ENCODE results near the gene DAP. TPM values are rescaled to one million over a fixed set of nuclear protein-coding genes. Genes with fewer than 3 reads are reported as not detected.
"Not testable (repeated sequence)": the region's sequence is repeated elsewhere in the genome, so short reads cannot be mapped to it uniquely, and the experiment has no call there.

The DAP gene, protein sequence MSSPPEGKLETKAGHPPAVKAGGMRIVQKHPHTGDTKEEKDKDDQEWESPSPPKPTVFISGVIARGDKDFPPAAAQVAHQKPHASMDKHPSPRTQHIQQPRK
- 10.0 and 10.8 TPM in 2 replicates for total RNA-seq (2014; rRNA removed; shearing (Covaris generic))

- no peaks in the 10 kb centered on the region for H3K27me3 ChIP-seq
- no peaks in the 10 kb centered on the region for H3K36me3 ChIP-seq
- H3K9me3 ChIP-seq (replicated peaks), result no peaks in the 10 kb centered on the region
- H3K27ac ChIP-seq, result peak within 1 kb of the TSS; percentile 79
- peak; percentile 74 to 77 for DNase-seq
- H3K4me1 ChIP-seq, result no peaks in the 10 kb centered on the region
- H3K4me3 ChIP-seq, result peak within 1 kb of the TSS; percentile 84
Measured at GRCh38 chr5:10761185-10761932, at the start of gene DAP. Gene DAP (minus strand): TSS chr5:10761234. CDS start chr5:10761068, 166 bp downstream.

GRCh38 chr5:10808347-10809226 is 47.6 kb upstream of the DAP start:
- H3K9me3 ChIP-seq (replicated peaks), result no peaks in the 10 kb centered on the region
- H3K27ac ChIP-seq, result no peak overlapping the region
- no peaks in the 10 kb centered on the region for H3K36me3 ChIP-seq
- DNase-seq, result no peak
- H3K27me3 ChIP-seq, result no peaks in the 10 kb centered on the region
- H3K4me3 ChIP-seq, result no peak overlapping the region
- no peaks in the 10 kb centered on the region for H3K4me1 ChIP-seq

DNA sequence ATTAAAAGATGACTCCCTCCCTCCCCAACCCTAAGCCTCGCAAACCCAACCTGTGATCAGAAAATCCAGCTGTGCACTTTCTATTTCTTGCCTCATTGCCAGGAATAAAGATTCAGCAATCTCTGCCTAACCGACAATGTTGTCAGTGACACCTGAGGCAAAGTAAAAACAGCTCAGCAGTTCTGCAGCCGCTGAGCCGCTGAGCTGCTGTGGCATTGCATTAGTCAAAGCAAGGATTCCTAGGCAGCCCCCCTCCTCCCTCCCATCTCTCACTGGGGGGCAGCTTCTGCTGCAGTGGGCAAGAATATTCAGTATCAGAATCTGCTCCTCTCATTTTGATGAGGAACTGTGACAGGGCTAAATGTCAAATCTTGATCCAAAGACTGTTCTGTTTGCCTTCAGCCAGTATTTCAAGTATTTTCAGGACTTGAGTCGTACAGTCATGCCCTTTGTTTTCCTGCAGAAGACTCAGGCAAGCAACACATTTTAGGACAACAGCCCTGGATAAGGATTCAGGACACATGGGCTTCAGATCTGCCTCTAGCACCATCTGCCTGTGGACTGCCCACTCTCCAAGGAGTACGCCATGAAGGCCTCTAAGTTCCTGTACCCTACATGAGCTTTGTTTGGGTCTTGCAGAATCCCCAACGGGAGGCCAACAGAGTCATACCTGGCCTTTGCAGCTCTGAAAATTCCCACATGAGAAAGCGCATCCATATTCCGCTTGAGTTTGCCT is 41.1 kb upstream of the DAP start:
- Histone ChIP-seq H3K9me3 (replicated peaks) (no peaks in the 10 kb centered on the region), H3K27ac (no peak overlapping the region), H3K4me3 (no peak overlapping the region), H3K4me1 (no peaks in the 10 kb centered on the region), H3K36me3 (no peaks in the 10 kb centered on the region), H3K27me3 (no peaks in the 10 kb centered on the region)
- no peak for DNase-seq

DNA sequence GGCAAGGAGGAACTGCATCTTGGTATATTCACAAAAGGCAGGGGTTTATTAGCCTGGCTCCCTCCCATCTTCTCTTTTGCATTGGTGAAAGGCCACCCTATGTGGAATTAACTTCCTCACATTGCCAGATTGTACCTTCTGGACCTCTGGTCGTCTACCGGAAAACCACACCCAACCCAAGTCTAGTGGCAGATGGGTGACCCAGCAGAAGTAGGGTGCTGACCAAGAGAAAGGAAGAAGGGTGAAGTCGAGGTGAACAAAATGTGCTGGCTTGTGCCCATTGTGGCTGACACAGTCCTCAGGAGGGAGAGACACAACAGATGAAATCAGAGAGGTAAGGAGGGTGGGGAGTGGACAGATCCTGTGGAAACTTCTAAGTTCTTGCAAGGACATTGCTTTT is 39.8 kb upstream of the DAP start:
- no peaks in the 10 kb centered on the region for H3K27me3 ChIP-seq

DNA sequence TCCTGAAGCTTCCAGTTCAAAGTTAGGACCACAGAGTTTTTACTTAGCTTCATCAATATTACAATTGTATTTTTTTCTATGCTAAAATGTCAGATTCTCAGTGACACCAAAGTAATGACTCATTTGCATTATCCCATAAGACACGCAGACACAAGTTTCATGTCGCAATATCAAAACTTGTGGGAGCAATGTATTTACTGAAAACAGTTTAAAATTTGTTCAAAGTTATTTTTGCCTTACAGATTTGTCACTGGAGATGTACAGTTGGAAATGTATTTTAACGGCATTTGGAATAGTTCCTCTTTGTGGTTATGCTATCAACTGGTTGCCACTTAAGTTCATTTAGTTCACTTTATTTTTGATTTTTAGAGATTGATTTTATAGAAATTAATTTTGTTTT is 36.2 kb upstream of the DAP start:
- Histone ChIP-seq H3K27ac (no peak overlapping the region), H3K36me3 (no peaks in the 10 kb centered on the region), H3K27me3 (no peaks in the 10 kb centered on the region), H3K4me1 (no peaks in the 10 kb centered on the region), H3K9me3 (replicated peaks) (no peaks in the 10 kb centered on the region), H3K4me3 (no peak overlapping the region)
- DNase-seq, result no peak

More for the DNA sequence above, 39.8 kb upstream of the DAP start:
- no peaks in the 10 kb centered on the region for H3K36me3 ChIP-seq
- no peak overlapping the region for H3K4me3 ChIP-seq
- DNase-seq, result no peak
- H3K9me3 ChIP-seq (replicated peaks), result no peaks in the 10 kb centered on the region
- no peak overlapping the region for H3K27ac ChIP-seq
- no peaks in the 10 kb centered on the region for H3K4me1 ChIP-seq

DNA sequence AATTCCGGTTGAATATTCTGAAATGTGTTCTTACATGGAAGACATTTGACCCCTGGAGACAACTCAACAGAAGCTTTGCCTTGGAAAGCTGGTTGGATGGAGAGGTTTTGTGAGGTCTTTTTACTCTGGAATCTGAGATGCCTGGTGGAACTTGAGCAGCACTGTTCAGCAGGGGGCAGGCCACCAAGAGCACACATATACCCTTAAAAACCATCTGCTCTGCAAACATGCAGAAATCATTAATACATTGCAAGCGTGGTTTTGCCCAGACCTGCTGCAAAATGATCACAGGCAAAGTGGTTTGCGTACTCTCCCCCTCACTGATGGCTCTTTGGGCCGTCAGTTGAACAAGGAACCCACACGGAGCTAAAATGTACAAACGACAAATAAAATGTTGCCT is 32.8 kb upstream of the DAP start:
- no peak for DNase-seq
- Histone ChIP-seq H3K27me3 (no peaks in the 10 kb centered on the region), H3K4me1 (no peaks in the 10 kb centered on the region)

GRCh38 chr5:10792336-10792735 is 31.3 kb upstream of the DAP start:
- Histone ChIP-seq H3K27me3 (no peaks in the 10 kb centered on the region), H3K9me3 (replicated peaks) (no peaks in the 10 kb centered on the region), H3K36me3 (no peaks in the 10 kb centered on the region), H3K4me3 (no peak overlapping the region), H3K27ac (no peak overlapping the region), H3K4me1 (no peaks in the 10 kb centered on the region)
- no peak for DNase-seq

More for the DNA sequence above, 32.8 kb upstream of the DAP start:
- no peaks in the 10 kb centered on the region for H3K9me3 ChIP-seq (replicated peaks)
- no peak overlapping the region for H3K4me3 ChIP-seq
- H3K27ac ChIP-seq, result no peak overlapping the region
- H3K36me3 ChIP-seq, result no peaks in the 10 kb centered on the region

- H3K27ac ChIP-seq, result no peak overlapping the region
- H3K9me3 ChIP-seq (replicated peaks), result no peaks in the 10 kb centered on the region
- DNase-seq, result no peak
Measured at GRCh38 chr5:10789726-10790125, 28.7 kb upstream of the DAP start.

GRCh38 chr5:10789021-10789420 is 28.0 kb upstream of the DAP start:
- H3K4me3 ChIP-seq, result no peak overlapping the region
- no peaks in the 10 kb centered on the region for H3K4me1 ChIP-seq
- DNase-seq, result no peak
- no peaks in the 10 kb centered on the region for H3K36me3 ChIP-seq
- H3K27ac ChIP-seq, result no peak overlapping the region
- H3K27me3 ChIP-seq, result no peaks in the 10 kb centered on the region
- H3K9me3 ChIP-seq (replicated peaks), result no peaks in the 10 kb centered on the region

More at GRCh38 chr5:10789726-10790125, 28.7 kb upstream of the DAP start:
- no peaks in the 10 kb centered on the region for H3K27me3 ChIP-seq
- H3K4me3 ChIP-seq, result no peak overlapping the region
- no peaks in the 10 kb centered on the region for H3K4me1 ChIP-seq
- no peaks in the 10 kb centered on the region for H3K36me3 ChIP-seq

DNA sequence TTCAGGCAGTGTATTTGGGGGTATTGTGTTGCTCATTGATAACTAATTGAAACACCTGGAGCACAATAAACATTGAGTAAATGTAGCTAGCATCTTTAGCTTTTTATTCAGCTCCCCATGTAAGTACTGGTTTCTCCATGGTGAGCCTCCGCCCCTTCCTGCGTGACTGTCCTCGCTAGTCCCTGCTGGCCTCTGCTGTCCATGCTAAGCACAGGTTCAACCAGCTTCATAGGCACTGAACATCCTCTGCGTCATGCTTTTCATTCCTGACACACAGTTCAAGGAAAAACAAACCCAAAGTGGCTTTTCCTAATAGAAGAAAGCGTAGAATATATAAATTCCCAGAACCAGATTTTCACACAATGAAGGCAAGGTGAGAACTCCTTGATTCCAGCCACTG is 27.3 kb upstream of the DAP start:
- Histone ChIP-seq H3K4me1 (no peaks in the 10 kb centered on the region), H3K9me3 (replicated peaks) (no peaks in the 10 kb centered on the region), H3K36me3 (no peaks in the 10 kb centered on the region), H3K4me3 (no peak overlapping the region), H3K27me3 (no peaks in the 10 kb centered on the region), H3K27ac (no peak overlapping the region)
- no peak for DNase-seq

DNA sequence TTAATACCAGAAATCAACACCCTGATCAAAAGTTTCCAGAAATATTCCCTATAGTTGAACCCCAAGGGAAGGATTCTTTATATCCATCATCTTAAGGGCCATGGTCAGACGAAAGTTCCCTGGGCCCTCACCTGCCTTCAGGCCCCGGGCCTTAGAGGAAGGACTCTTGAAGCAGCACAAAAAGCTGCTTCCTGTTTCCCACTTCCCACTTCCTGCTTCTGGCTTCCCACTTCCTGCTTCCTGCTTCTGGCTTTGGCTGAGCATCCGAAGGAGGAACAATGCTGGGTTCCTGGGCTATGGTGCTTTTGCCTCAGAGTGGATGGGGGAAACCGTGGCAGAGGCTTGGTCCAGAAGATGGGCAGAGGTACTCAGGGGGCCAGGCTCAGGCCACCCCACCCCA is 25.8 kb upstream of the DAP start:
- no peaks in the 10 kb centered on the region for H3K36me3 ChIP-seq
- H3K4me1 ChIP-seq, result no peaks in the 10 kb centered on the region
- H3K27me3 ChIP-seq, result no peaks in the 10 kb centered on the region
- H3K4me3 ChIP-seq, result no peak overlapping the region
- H3K27ac ChIP-seq, result no peak overlapping the region
- DNase-seq, result peak in 1 of 2 experiments; percentile 6
- no peaks in the 10 kb centered on the region for H3K9me3 ChIP-seq (replicated peaks)

DNA sequence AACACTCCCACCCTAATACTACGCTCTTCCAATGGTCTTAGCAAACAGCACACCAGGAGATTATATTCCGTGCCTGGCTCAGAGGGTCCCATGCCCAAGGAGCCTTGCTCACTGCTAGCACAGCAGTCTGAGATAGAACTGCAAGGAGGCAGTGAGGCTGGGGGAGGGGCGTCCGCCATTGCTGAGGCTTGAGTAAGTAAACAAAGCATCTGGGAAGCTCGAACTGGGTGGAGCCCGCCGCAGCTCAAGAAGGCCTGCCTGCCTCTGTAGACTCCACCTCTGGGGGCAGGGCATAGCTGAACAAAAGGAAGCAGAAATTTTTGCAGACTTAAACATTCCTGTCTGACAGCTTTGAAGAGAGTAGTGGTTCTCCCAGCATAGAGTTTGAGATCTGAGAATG is 19.2 kb upstream of the DAP start:
- DNase-seq; H3K4me1 ChIP-seq; H3K4me3 ChIP-seq; H3K27me3 ChIP-seq; H3K9me3 ChIP-seq (replicated peaks); H3K36me3 ChIP-seq; H3K27ac ChIP-seq: not testable (repeated sequence)

GRCh38 chr5:10779592-10779991 is 18.6 kb upstream of the DAP start:
- Histone ChIP-seq H3K9me3 (replicated peaks) (no peaks in the 10 kb centered on the region), H3K27me3 (no peaks in the 10 kb centered on the region), H3K36me3 (no peaks in the 10 kb centered on the region), H3K4me3 (no peak overlapping the region), H3K4me1 (no peaks in the 10 kb centered on the region), H3K27ac (no peak overlapping the region)
- no peak for DNase-seq

- no peak overlapping the region for H3K27ac ChIP-seq
- no peaks in the 10 kb centered on the region for H3K27me3 ChIP-seq
- no peak for DNase-seq
- no peaks in the 10 kb centered on the region for H3K36me3 ChIP-seq
- H3K9me3 ChIP-seq (replicated peaks), result no peaks in the 10 kb centered on the region
- no peaks in the 10 kb centered on the region for H3K4me1 ChIP-seq
- H3K4me3 ChIP-seq, result no peak overlapping the region
Measured at GRCh38 chr5:10778179-10778910, 17.3 kb upstream of the DAP start.
